Activated T-helper 1 cell treated with Interleukin-2 at 50 U/mL for 16 hours (primary cell): ENCODE data around the gene PNMA6F.
"Not testable (repeated sequence)": the region's sequence is repeated elsewhere in the genome, so short reads cannot be mapped to it uniquely, and the experiment has no call there.

ENCODE experiments used
- DNase-seq: peaks from one replicate; pipeline ENCODE4 v3.0.0-alpha.2; 2020; ENCODE audit warnings: low read depth

PNMA6F gene

DNA sequence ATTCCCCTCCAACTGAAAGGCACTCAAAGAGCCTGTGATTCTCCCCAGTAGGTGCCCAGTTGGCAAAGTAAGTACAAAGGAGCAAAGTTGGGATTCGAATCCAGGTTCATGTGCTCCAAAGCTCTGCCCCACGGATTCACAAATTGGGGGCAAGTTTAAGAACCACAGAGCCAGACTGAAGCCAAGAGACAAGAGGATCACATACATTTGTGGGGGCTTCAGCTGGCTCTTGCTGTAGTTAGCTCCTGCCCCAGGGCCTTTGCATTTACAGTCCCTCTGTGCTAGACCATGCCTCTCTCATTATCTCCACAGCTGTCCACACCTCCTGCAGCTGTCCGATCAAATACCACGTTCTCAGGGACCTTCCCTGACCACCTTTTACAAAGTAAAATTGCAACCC, 18.8 kb downstream of the PNMA6F start:
- DNase-seq, result no peak

DNA sequence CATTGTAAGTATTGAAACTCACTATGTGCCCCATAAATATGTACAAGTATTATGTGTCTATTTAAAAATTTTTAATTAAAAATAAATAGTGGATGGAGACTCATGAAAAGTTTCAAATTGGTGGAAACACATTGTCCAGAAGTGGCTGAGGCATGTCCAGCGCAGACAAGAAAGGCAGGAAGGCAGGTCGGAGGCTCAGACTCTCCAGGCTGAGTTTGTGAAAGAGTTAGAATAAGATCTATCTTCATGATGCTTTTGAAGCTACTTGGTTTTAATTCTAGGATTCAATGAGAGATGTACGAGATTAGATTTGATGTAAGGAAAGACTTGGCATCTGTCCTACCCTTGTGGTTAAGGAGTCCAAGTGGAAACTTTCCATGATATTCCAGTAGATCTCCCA, 19.8 kb downstream of the PNMA6F start:
- DNase-seq, result no peak

DNA sequence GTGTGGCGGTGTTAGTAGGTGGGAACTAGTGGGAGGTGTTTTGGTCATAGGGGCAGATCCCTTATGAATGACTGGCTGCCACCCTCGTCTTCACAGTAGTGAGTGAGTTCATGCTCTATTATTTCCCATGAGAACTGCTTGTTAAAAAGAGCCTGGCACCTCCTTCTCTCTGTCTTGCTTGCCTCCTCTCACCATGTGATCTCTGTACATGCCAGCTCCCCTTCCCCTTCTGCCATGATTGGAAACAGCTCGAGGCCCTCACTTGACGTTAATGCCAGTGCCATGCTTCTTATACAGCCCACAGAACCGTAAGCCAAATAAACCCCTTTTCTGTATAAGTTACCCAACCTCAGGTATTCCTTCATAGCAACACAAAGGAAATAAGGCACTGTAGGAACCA, 21.7 kb downstream of the PNMA6F start:
- DNase-seq, result no peak

DNA sequence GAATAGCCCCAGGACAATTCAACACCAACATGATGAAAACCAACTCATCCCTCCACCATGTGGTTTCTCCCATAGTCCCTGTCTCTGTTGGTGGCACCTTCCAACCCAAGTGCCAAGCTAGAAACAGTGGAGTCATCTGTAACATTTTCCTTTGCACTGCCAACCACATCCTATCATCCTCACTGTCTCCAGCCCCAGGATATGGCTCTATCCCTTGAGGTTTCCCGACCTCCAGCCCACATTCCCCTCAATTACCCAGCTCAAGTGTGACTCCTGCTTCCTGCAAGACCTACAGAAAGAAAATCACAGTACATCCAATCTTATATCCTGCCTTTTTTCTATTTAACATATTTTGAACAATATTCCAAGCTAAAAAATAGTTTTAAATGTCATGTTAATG, 24.2 kb downstream of the PNMA6F start:
- no peak for DNase-seq

DNA sequence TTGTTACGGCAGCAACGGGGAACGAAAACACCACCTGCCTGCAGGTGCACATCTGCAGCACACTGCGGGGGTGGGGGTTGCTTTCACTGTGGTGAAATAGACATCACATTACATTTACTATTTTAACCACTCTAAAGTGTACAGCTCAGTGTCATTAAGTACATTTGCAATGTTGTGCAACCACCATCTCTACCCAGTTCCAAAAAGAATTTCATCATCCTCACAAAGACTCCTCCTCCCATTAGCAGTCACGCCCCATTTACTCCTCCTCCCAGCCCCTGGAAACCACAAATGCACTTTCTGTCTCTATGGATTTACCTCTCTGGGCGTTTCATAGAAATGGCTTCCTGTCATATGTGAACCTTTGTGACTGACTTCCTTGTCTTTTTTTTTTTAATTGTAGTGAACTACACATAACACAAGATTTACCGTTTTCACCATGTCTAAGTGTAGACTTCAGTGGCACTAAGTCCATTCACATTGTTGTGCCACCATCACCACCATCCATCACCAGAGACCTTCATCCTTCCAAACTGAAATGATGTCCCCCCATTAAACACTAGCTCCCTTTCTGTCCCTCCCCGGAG, 28.0 kb downstream of the PNMA6F start:
- DNase-seq, result not testable (repeated sequence)

DNA sequence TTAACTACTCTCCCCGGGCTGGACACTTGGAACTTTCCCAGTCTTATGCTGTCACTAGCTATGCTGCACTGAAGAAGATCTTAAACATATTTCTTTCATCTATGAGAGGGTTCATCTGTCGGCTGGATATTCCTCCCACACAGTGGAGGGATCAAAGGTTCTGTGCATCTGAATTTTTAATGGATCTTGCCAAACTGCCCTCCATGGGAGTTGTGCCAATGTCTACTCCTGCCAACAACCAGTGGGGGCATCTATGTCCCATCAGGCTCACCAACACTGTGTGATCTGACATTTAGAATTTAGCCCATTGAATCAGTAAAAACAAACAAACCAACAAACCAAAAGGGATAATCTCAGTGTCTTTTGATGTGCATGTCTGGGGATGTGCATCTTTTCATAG, 32.8 kb downstream of the PNMA6F start:
- not testable (repeated sequence) for DNase-seq

DNA sequence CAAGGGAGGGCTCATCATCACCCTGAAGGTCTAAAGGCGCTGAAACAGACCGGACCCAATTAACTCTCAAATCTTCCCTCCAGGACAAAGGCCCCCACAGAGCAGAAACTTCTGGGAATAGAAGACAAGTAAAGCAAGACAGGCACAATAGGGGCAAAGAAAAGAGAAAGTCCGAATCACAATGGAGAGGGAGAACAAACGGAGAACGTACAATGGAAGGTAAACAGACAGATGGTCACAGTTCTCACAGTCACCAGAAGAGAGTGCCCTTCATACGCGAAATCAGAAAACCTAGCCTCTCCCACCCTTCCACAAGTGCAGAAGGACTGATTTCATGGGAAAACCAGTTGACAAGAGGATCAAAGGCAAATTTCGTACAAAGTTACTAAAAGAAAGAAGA, 35.9 kb downstream of the PNMA6F start:
- not testable (repeated sequence) for DNase-seq

DNA sequence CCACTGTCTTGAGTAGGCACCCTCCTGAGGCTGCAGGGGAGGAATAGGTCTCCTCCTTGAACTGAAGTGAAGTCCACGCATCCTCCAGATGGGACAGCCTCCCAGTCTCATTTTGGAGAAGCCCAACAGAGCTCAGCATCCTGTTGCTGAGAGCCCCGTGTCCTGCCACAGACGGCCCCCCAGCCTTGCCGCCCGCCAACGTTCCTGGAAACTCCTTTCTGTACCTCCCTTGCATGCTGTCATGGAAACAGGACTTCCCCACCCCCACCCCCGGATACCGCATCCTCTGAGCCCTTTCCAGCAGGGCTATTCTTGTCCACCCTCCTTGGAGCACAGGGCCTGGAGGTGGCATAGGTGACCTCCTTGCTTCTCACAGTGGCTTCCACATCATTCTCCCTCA, 37.6 kb downstream of the PNMA6F start:
- DNase-seq, result not testable (repeated sequence)

DNA sequence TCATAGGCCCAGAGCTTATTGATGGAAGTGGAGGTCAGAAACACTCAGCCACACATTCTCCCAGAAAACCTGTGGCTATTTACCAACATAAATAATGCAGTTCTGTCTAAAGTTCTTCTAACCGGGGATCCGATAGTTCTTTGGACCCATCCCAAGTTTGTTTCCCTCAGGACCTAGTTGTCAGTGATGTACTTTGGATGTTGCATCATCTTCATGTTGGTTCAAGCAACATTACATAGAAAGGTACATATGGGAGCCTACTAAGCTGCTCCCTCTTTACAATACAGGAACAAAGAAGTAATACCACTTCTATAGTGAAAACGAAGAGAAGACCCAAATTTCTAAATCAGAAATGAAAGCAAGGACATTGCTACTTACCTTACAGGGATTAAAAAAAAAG, 39.8 kb downstream of the PNMA6F start:
- not testable (repeated sequence) for DNase-seq

DNA sequence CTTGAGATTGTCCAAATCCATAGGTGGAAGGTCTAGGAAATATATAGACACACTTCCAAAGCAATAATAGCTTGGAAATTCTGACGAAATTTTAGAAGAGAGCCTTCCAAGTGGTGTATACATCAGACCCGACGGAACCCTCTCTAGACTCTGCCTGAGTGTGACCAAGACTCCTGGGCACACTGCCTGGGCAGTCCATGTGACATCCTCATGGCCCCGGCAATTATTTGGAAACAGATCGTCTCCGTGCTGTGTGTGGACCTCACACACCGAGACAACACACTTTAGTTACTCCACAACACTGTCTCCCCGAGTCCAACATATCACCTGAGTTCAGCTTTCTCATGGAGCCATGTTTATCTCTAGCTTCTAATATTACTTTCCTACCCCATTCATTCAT, 42.3 kb downstream of the PNMA6F start:
- not testable (repeated sequence) for DNase-seq

DNA sequence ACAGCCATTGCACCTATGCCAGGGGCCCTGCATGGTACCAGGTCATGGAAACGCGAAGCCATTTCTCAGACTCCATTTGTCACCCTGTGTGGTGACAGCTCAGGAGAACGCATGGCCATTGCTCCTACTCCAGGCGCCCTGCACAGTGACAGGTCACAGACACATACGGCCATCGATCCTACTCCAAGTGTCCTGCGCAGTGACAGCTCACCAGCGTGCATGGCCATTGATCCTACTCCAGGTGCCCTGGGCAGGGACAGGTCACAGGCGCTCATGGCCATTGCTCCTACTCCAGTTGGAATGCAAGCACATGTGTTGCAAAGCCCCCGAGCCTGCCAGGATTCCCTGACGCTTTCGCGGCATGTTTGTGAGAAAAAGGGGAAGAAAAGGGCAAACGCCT, 45.5 kb downstream of the PNMA6F start:
- DNase-seq, result not testable (repeated sequence)

DNA sequence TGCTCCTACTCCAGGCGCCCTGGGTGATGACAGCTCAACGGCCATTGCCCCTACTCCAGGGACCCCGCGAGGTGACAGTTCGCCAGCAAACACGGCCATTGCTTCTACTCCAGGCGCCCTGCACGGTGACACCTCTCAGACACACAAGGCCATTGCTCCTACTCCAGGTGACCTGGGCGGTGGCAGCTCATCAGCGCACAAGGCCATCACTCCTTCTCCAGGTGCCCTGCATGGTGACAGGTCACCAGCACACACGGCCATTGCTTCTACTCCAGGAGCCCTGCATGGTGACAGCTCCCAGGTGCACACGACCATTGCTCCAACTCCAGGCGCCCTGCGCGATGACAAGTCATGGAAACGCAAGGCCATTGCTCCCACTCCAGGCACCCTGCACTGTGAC, 46.1 kb downstream of the PNMA6F start:
- not testable (repeated sequence) for DNase-seq

DNA sequence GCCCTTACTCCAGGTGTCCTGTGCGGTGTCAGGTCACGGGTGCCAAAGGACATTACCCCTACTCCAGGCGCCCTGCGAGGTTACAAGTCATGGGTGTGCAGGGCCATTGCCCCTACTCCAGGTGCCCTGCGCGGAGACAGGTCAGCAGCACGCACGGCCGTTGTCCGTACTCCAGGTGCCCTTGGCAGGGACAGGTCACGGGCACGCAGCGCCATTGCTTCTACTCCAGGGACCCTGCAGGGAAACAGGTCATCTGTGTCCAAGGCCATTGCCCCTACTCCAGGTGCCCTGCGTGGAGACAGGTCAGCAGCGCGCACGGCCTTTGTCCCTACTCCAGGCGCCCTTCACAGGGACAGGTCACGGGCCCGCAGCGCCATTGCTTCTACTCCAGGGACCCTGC, 49.0 kb downstream of the PNMA6F start:
- DNase-seq, result not testable (repeated sequence)

DNA sequence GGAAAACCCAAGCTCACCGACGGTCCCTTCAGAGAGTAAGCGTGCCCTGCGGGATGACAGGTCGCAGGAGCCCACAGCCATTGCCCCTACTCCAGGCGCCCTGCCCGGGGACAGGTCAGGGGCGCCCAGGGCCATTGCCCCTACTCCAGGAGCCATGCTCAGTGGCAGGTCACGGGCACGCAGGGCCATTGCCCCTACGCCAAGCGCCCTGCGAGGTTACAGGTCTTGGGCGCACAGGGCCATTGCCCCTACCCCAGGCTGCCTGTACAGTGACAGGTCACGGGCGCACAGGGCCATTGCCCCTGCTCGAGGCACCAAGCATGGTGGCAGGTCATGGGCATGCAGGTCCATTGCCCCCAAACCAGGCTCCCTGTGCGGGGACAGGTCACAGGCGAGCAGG, 49.5 kb downstream of the PNMA6F start:
- DNase-seq, result not testable (repeated sequence)
